HepG2 (cell line): Measurements from ENCODE around the gene CFAP119. TPM values are rescaled to one million over a fixed set of nuclear protein-coding genes. Genes with fewer than 3 reads are reported as not detected.

Experiments
- NFIC ChIP-seq: IDR thresholded peaks from 2 replicates; pipeline ENCODE4 v1.6.1; 2012; ENCODE audit warnings: mild to moderate bottlenecking, low read length, inconsistent platforms
- PAX8 ChIP-seq: sonication (generic); formaldehyde crosslinking; IDR thresholded peaks from 2 replicates; pipeline ENCODE4 v1.8.0; 2022; ENCODE audit warnings: mild to moderate bottlenecking, missing genetic modification reagents, borderline replicate concordance
- PAXIP1 ChIP-seq: sonication (generic); formaldehyde crosslinking; conservative IDR thresholded peaks from 2 replicates; pipeline ENCODE4 v1.4.0; 2020; ENCODE audit warnings: mild to moderate bottlenecking, missing genetic modification reagents, moderate library complexity
- RFXANK ChIP-seq: IDR thresholded peaks from 2 replicates; pipeline ENCODE4 v1.6.1; 2016
- STAT6 ChIP-seq: sonication (generic); formaldehyde crosslinking; IDR thresholded peaks from 2 replicates; pipeline ENCODE4 v1.4.0; 2020; ENCODE audit warnings: missing genetic modification reagents, mild to moderate bottlenecking, borderline replicate concordance
- ZBTB33 ChIP-seq: sonication (generic); formaldehyde crosslinking; IDR thresholded peaks from 2 replicates; pipeline ENCODE4 v1.4.0; 2020; ENCODE audit warnings: missing genetic modification reagents
- ZFP36L1 ChIP-seq: sonication (generic); formaldehyde crosslinking; IDR thresholded peaks from 2 replicates; pipeline ENCODE4 v1.8.0; 2022; ENCODE audit warnings: mild to moderate bottlenecking, missing genetic modification reagents, moderate library complexity
- ZNF572 ChIP-seq: sonication (generic); formaldehyde crosslinking; IDR thresholded peaks from 2 replicates; pipeline ENCODE4 v1.5.1; 2020; ENCODE audit warnings: mild to moderate bottlenecking, missing genetic modification reagents
- ZNF724P ChIP-seq: sonication (generic); formaldehyde crosslinking; IDR thresholded peaks from 2 replicates; pipeline ENCODE4 v1.8.0; 2022; ENCODE audit warnings: missing genetic modification reagents, borderline replicate concordance
- ZNF737 ChIP-seq: sonication (generic); formaldehyde crosslinking; IDR thresholded peaks from 2 replicates; pipeline ENCODE4 v1.5.0; 2020; ENCODE audit warnings: missing genetic modification reagents, mild to moderate bottlenecking, borderline replicate concordance
- polyA plus RNA-seq, 8 experiments: library from polyadenylated mRNA; depleted of rRNA in 3 of 8; stranded (reverse) in 7 of 8; unstranded in 1 of 8; fragments of >200 nt; fragmentation: Illumina TruSeq in 4 of 8; extraction: Trizol in 4 of 8; gene quantifications; 2 replicates each; pipeline versions ENCODE4 v1.2.1 to v1.2.3, GENCODE V29; 2011 to 2016; ENCODE audit warnings: low read depth in 4 of 8, missing spikeins in 1 of 8, mixed read lengths in 1 of 8; ENCODE audit not compliant: insufficient read depth in 1 of 8
- total RNA-seq, 5 experiments: library from RNA; depleted of rRNA; stranded (reverse); fragments of >200 nt; fragmentation: Illumina TruSeq; extraction: Trizol; gene quantifications; 2 replicates each; pipeline ENCODE4 v1.2.3, GENCODE V29; 2016; ENCODE audit warnings: low read depth in 1 of 5
- TF ChIP-seq, protein P1 (sequence below), 2 experiments: sonication (generic) in 1 of 2; formaldehyde crosslinking in 1 of 2; IDR thresholded peaks; 2 replicates each; pipeline versions ENCODE4 v1.4.0 to v1.6.1; 2018 to 2020; ENCODE audit warnings: missing genetic modification reagents in 2 of 2, borderline replicate concordance in 1 of 2, low read depth in 1 of 2, mild to moderate bottlenecking in 1 of 2, missing biosample characterization in 1 of 2
- TF ChIP-seq, protein P2 (sequence below): sonication (generic); formaldehyde crosslinking; IDR thresholded peaks from 2 replicates; pipeline ENCODE4 v1.5.1; 2020; ENCODE audit warnings: mild to moderate bottlenecking, missing genetic modification reagents, borderline replicate concordance
- TF ChIP-seq, protein P3 (sequence below): sonication (generic); formaldehyde crosslinking; IDR thresholded peaks from 2 replicates; pipeline ENCODE4 v1.8.1; 2023; ENCODE audit warnings: mild to moderate bottlenecking, missing genetic modification reagents
- TF ChIP-seq, protein P4 (sequence below): sonication (generic); formaldehyde crosslinking; IDR thresholded peaks from 2 replicates; pipeline ENCODE4 v1.4.0; 2020; ENCODE audit warnings: missing genetic modification reagents

The CFAP119 gene
- total and polyA plus RNA-seq, 2 of the 13 experiments (the other 11 are each of a cell fraction or from before 2014, with no cell fraction given), result 6.4 TPM

DNA sequence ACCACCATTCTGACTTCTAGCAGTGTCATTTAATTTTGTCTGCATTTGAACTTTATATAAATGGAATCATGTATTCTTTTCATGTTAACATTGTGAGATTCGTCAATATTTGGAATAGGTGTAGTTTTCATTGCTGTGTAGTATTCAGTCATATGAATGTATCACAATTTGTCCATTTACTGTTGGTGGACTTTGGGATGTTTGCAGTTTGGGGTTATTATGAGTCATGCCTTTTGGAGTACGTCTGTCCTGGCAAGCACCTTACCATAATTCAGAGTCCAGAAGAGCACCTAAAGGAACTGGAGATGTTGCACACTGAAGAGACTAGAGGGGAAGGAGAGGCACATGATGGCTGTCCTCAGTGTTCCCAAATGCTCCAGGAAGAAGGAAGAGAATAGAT lies 16.8 kb downstream of the CFAP119 start (continued):
- TF ChIP-seq PAXIP1 (CRISPR knock-in tag) (peak; percentile 78), RFXANK (no peak), ZNF724P (CRISPR knock-in tag) (no peak), NFIC (peak; percentile 25; the same call in 1 of the 2 replicates), ZFP36L1 (no peak), STAT6 (CRISPR knock-in tag) (no peak), PAX8 (CRISPR knock-in tag) (no peak), ZNF737 (CRISPR knock-in tag) (no peak), ZBTB33 (CRISPR knock-in tag) (no peak), ZNF572 (CRISPR knock-in tag) (no peak)
- TF ChIP-seq, protein P1, sequence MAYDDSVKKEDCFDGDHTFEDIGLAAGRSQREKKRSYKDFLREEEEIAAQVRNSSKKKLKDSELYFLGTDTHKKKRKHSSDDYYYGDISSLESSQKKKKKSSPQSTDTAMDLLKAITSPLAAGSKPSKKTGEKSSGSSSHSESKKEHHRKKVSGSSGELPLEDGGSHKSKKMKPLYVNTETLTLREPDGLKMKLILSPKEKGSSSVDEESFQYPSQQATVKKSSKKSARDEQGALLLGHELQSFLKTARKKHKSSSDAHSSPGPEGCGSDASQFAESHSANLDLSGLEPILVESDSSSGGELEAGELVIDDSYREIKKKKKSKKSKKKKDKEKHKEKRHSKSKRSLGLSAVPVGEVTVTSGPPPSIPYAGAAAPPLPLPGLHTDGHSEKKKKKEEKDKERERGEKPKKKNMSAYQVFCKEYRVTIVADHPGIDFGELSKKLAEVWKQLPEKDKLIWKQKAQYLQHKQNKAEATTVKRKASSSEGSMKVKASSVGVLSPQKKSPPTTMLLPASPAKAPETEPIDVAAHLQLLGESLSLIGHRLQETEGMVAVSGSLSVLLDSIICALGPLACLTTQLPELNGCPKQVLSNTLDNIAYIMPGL (CRISPR knock-in tag; IDR thresholded peaks at IDR 0.05; ENCODE audit: borderline replicate concordance in 1 of 2, low read depth in 1 of 2), result no peak
- TF ChIP-seq, protein P2, sequence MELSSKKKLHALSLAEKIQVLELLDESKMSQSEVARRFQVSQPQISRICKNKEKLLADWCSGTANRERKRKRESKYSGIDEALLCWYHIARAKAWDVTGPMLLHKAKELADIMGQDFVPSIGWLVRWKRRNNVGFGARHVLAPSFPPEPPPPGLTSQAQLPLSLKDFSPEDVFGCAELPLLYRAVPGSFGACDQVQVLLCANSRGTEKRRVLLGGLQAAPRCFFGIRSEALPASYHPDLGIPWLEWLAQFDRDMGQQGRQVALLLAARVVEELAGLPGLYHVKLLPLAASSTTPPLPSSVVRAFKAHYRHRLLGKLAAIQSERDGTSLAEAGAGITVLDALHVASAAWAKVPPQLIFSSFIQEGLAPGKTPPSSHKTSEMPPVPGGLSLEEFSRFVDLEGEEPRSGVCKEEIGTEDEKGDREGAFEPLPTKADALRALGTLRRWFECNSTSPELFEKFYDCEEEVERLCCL (CRISPR knock-in tag), result no peak
- TF ChIP-seq, protein P3, sequence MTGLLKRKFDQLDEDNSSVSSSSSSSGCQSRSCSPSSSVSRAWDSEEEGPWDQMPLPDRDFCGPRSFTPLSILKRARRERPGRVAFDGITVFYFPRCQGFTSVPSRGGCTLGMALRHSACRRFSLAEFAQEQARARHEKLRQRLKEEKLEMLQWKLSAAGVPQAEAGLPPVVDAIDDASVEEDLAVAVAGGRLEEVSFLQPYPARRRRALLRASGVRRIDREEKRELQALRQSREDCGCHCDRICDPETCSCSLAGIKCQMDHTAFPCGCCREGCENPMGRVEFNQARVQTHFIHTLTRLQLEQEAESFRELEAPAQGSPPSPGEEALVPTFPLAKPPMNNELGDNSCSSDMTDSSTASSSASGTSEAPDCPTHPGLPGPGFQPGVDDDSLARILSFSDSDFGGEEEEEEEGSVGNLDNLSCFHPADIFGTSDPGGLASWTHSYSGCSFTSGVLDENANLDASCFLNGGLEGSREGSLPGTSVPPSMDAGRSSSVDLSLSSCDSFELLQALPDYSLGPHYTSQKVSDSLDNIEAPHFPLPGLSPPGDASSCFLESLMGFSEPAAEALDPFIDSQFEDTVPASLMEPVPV (CRISPR knock-in tag), result no peak
- TF ChIP-seq, protein P4, sequence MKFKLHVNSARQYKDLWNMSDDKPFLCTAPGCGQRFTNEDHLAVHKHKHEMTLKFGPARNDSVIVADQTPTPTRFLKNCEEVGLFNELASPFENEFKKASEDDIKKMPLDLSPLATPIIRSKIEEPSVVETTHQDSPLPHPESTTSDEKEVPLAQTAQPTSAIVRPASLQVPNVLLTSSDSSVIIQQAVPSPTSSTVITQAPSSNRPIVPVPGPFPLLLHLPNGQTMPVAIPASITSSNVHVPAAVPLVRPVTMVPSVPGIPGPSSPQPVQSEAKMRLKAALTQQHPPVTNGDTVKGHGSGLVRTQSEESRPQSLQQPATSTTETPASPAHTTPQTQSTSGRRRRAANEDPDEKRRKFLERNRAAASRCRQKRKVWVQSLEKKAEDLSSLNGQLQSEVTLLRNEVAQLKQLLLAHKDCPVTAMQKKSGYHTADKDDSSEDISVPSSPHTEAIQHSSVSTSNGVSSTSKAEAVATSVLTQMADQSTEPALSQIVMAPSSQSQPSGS (CRISPR knock-in tag), result peak; percentile 48; the same call in 1 of the 2 replicates
